Stimulated activated CD8-positive, alpha-beta memory T cell treated with anti-CD3 and anti-CD28 coated beads, Interleukin-7, amount 100 ng/mL, for 48 hours (primary cell): ENCODE measurements around the gene DYSF.

Experiments used
- DNase-seq, 2 donors: peaks; one replicate each; pipeline ENCODE4 v3.0.0-alpha.2; 2020; ENCODE audit warnings: low read depth in 1 of 2; ENCODE audit errors: extremely low read depth in 1 of 2

The DYSF gene

GRCh38 chr2:71700041-71700657, 246.8 kb downstream of the DYSF start:
- no peak for DNase-seq

GRCh38 chr2:71700658-71701397, 247.5 kb downstream of the DYSF start:
- DNase-seq = no peak

GRCh38 chr2:71702071-71702970, 249.0 kb downstream of the DYSF start:
- no peak for DNase-seq

GRCh38 chr2:71702971-71703898, 249.9 kb downstream of the DYSF start:
- no peak for DNase-seq

- DNase-seq = no peak
Observed at GRCh38 chr2:71704131-71704561, 250.8 kb downstream of the DYSF start.

- DNase-seq = no peak
Observed at GRCh38 chr2:71704688-71705087, 251.3 kb downstream of the DYSF start.

GRCh38 chr2:71705171-71705960, 252.0 kb downstream of the DYSF start:
- no peak for DNase-seq

GRCh38 chr2:71706121-71706520, 252.8 kb downstream of the DYSF start:
- DNase-seq = no peak

GRCh38 chr2:71706836-71707235, 253.5 kb downstream of the DYSF start:
- DNase-seq = no peak

GRCh38 chr2:71710367-71711132, 257.2 kb downstream of the DYSF start:
- no peak for DNase-seq

- DNase-seq = no peak
Observed at GRCh38 chr2:71711133-71711855, 257.9 kb downstream of the DYSF start.

- DNase-seq = no peak
Observed at GRCh38 chr2:71712158-71712818, 258.9 kb downstream of the DYSF start.

- no peak for DNase-seq
Observed at GRCh38 chr2:71713581-71714580, 260.5 kb downstream of the DYSF start.

- DNase-seq = no peak
Observed at GRCh38 chr2:71714601-71715240, 261.4 kb downstream of the DYSF start.

- no peak for DNase-seq
Observed at GRCh38 chr2:71715241-71715750, 261.9 kb downstream of the DYSF start.
